HG03457 (cell line): Measurements from ENCODE around the gene SCNM1.
"Not testable (repeated sequence)": the region's sequence is repeated elsewhere in the genome, so short reads cannot be mapped to it uniquely, and the experiment has no call there.

Source experiments
- ATAC-seq: cut with Tn5 transposase; IDR thresholded peaks from one replicate; pipeline ENCODE4 v1.9.1; 2021; ENCODE audit warnings: moderate number of reproducible peaks; ENCODE audit not compliant: unreplicated experiment

Gene SCNM1

GRCh38 chr1:151192047-151192446 is 26.1 kb downstream of the SCNM1 start:
- no peak for ATAC-seq

DNA sequence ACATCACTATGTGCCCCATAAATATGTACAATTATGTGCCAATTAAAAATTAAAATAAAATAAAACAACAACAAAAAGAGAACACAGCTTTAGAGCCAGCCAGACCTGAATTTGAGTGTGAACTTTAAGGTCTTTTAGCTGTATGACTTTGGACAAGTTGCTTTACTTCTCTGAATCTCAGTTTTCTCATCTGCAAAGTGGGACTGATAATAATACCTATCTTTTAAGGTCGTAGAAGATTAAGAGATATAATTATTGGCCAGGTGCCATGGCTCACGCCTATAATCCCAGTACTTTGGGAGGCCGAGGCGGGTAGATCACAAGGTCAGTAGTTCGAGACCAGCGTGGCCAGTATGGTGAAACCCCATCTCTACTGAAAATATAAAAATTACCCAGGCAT is 27.4 kb downstream of the SCNM1 start:
- ATAC-seq = no peak

GRCh38 chr1:151193856-151194255 is 27.9 kb downstream of the SCNM1 start:
- no peak for ATAC-seq

GRCh38 chr1:151194894-151195594 is 29.1 kb downstream of the SCNM1 start:
- not testable (repeated sequence) for ATAC-seq

DNA sequence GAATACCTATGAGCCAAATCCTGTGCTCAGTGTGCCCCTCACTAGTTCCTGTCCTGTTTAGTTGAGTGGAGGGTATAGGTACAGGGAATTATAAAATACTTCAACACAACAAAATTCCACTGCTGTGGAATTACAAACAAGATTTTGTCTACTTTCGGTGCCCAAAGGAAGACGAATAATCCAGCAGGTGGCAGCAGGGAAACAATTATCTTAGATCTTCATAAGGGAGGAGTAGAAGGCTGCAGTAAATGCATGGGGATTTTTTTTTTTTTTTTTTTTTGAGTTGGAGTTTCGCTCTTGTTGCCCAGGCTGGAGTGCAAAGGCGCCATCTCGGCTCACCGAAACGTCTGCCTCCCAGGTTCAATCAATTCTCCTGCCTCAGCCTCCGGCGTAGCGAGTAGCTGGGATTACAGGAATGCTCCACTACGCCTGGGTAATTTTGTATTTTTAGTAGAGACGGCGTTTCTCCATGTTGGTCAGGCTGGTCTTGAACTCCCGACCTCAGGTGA is 30.4 kb downstream of the SCNM1 start:
- no peak for ATAC-seq

DNA sequence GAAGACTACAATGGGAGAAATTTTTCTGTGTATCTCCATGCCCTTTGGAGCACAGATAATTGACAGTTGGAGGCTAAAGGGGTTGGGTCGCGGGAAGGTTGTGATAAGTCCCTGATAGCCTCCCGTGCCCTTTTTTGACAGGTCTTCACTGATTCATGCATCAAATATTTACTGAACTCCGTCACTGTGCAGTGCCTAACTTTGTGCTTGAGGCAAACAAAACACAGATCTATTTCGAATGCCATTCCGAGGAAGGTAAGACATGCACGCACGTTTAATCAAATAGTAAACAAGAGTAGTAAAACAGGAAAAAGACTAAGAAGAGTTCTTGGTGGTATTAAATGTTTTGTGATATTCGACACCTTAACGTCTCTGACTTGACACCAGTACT is 31.9 kb downstream of the SCNM1 start:
- ATAC-seq = no peak

DNA sequence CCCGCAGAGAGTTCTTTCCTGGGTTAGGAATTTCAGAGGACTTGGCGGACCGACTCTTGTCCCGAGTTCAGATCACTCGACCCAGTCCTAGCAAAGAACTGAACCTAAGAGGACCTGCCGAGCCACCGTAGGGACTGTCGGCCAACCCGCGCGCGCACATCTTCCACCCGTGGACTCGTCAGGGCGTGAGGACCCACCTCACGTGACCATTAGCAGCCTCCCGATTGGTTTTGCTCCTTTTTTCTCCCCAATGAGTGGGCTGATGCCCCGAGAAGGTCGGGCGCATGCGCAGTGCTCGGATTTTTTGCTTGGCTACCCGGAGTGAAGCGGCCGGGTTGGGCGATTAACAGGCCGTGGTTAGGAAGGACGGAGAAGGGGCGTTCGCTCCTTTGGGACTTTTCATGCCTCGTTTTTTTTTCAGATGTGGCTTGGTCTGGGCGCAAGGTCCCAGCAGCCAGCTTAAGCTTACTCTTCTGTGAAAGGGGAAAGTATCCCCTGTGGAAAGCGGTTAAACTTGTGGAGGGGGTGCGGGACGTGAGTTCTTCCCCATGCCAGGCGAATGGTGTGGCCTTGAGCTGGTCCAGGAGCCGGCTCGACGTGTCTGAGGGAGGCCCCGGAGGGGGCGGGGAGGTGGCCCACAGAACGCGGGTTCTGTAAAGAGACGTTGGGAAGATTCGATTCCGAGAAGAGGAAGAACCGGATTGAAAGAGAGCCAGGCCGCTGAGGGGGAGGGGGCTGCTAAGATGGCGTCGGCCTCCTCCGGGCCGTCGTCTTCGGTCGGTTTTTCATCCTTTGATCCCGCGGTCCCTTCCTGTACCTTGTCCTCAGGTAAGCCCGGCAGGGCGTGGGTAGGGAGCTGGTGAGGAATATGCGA is 32.5 kb downstream of the SCNM1 start, which contains the start of gene PIP5K1A:
TSS of gene PIP5K1A (plus strand) at position 299 of the 874 bp plus-strand sequence. CDS start at position 744, 445 bp downstream.
- peak; percentile 68 for ATAC-seq

DNA sequence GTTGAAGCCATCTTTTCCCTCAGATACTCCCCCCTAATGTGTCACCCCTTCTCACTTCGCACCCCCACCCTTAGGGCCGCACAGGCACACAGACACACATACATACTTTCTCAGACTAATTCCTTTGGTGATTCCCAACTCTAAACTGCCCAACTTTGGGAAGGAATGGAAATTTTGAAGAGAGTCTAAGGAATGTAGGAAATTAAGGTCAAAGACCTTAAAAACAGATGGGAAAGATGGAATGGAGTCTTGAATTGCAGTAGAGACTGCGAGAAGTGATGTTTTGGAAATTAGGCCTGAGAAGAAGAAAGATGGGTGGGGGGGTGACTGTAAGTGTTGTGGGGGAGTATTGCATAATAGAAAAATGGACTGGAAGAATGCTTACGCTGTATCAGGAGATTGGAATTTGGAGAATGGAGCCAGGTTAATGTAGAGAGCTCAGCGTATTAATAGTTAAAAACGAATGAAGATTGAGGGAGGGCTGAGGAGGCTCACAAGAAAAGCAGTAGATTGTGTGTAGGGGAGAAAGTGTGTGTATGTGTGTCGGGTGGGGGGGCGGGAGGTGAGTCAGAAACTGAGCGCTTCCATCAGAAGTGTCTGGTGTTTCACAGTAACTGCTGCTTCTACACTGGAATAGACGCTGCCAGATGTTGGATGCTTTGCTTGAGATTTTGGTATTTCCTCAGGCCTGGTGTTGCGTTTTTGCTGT is 34.1 kb downstream of the SCNM1 start:
- ATAC-seq = no peak

- not testable (repeated sequence) for ATAC-seq
Measured at GRCh38 chr1:151205381-151205965, 39.5 kb downstream of the SCNM1 start.

- no peak for ATAC-seq
Measured at GRCh38 chr1:151210830-151211229, 44.9 kb downstream of the SCNM1 start.

GRCh38 chr1:151211972-151212705 is 46.2 kb downstream of the SCNM1 start:
- no peak for ATAC-seq

- ATAC-seq = no peak
Measured at GRCh38 chr1:151213560-151213959, 47.6 kb downstream of the SCNM1 start.
